HEK293 (cell line): ENCODE results near the gene MPEG1.

Experiments
- CTCF ChIA-PET: fragments of 350-600 bp; formaldehyde crosslinking; extraction: SDS; loops from one replicate; lab custom pipeline; 2021; ENCODE audit warnings: antibody characterized with exemption; lab: Yijun Ruan, JAX
- POLR2A ChIA-PET: fragments of 300-600 bp; formaldehyde crosslinking; extraction: SDS; loops from one replicate; lab custom pipeline; 2020; ENCODE audit warnings: antibody characterized with exemption, inconsistent platforms; lab: Yijun Ruan, JAX
- H3K27ac ChIP-seq: fragments of 200-500 bp; sonication (Bioruptor generic); 2 replicates; pipeline ENCODE4 v1.5.1; 2014; ENCODE audit warnings: low read depth, low read length, control low read depth, inconsistent platforms; ENCODE audit errors: extremely low read depth
- H3K36me3 ChIP-seq, 2 experiments: fragments of 200-500 bp in 1 of 2; sonication (Bioruptor generic) in 1 of 2; 1 replicate in 1 of 2; 2 replicates in 1 of 2; pipeline ENCODE4 v1.5.1; 2014 to 2017; ENCODE audit warnings: inconsistent platforms in 2 of 2, low read length in 2 of 2; ENCODE audit not compliant: control insufficient read depth in 2 of 2, insufficient read depth in 1 of 2
- H3K4me1 ChIP-seq: fragments of 200-500 bp; sonication (Bioruptor generic); 2 replicates; pipeline ENCODE4 v1.5.1; 2014; ENCODE audit warnings: mild to moderate bottlenecking, low read length, inconsistent platforms; ENCODE audit not compliant: control insufficient read depth, insufficient read depth
- H3K4me3 ChIP-seq: 2 replicates; pipeline ENCODE4 v1.5.1; 2011; ENCODE audit warnings: low read depth, mild to moderate bottlenecking, control low read depth, low read length, moderate library complexity
- H3K9me3 ChIP-seq: fragments of 200-500 bp; sonication (Bioruptor generic); 2 replicates; pipeline ENCODE4 v1.5.1; 2014; ENCODE audit warnings: low read depth, low read length, inconsistent platforms; ENCODE audit not compliant: control insufficient read depth, insufficient read depth
- FEZF1 ChIP-seq: fragments of 450-650 bp; formaldehyde crosslinking; IDR thresholded peaks from 2 replicates; pipeline ENCODE4 v1.5.1; 2016; ENCODE audit warnings: missing biosample characterization, missing genetic modification characterization
- KLF1 ChIP-seq: fragments of 450-650 bp; formaldehyde crosslinking; IDR thresholded peaks from 2 replicates; pipeline ENCODE4 v1.5.1; 2016; ENCODE audit warnings: missing biosample characterization, missing genetic modification characterization
- MEIS1 ChIP-seq: sonication (generic); formaldehyde crosslinking; IDR thresholded peaks from 2 replicates; pipeline ENCODE4 v1.8.1; 2022; ENCODE audit warnings: missing genetic modification reagents, mild to moderate bottlenecking, borderline replicate concordance
- REST ChIP-seq: fragments of 450-650 bp; formaldehyde crosslinking; IDR thresholded peaks from 2 replicates; pipeline ENCODE4 v1.5.1; 2016; ENCODE audit warnings: missing biosample characterization, missing genetic modification characterization
- SCRT2 ChIP-seq: fragments of 450-650 bp; formaldehyde crosslinking; IDR thresholded peaks from 2 replicates; pipeline ENCODE4 v1.5.1; 2016; ENCODE audit warnings: missing biosample characterization, missing genetic modification characterization
- SP2 ChIP-seq: fragments of 450-650 bp; formaldehyde crosslinking; IDR thresholded peaks from 2 replicates; pipeline ENCODE4 v1.5.1; 2016; ENCODE audit warnings: missing biosample characterization, missing genetic modification characterization
- TRIM28 ChIP-seq: IDR thresholded peaks from 2 replicates; pipeline ENCODE4 v1.6.1; 2011; ENCODE audit warnings: low read length, control low read depth, borderline replicate concordance
- ZBTB10 ChIP-seq: fragments of 450-650 bp; formaldehyde crosslinking; IDR thresholded peaks from 2 replicates; pipeline ENCODE4 v1.5.1; 2016; ENCODE audit warnings: missing biosample characterization, missing genetic modification characterization
- ZBTB17 ChIP-seq: fragments of 450-650 bp; formaldehyde crosslinking; IDR thresholded peaks from 2 replicates; pipeline ENCODE4 v1.5.1; 2016; ENCODE audit warnings: missing biosample characterization, missing genetic modification characterization
- ZBTB26 ChIP-seq: fragments of 450-650 bp; formaldehyde crosslinking; optimal IDR thresholded peaks from 2 replicates; pipeline ENCODE3; 2016; ENCODE audit warnings: missing biosample characterization, mild to moderate bottlenecking, missing genetic modification characterization
- ZFP3 ChIP-seq: fragments of 450-650 bp; formaldehyde crosslinking; IDR thresholded peaks from 2 replicates; pipeline ENCODE4 v1.5.1; 2016; ENCODE audit warnings: low read depth, missing biosample characterization, missing genetic modification characterization
- ZNF138 ChIP-seq: fragments of 450-650 bp; formaldehyde crosslinking; IDR thresholded peaks from 2 replicates; pipeline ENCODE4 v1.5.1; 2016; ENCODE audit warnings: missing biosample characterization, missing genetic modification characterization, borderline replicate concordance
- ZNF362 ChIP-seq: fragments of 450-650 bp; formaldehyde crosslinking; IDR thresholded peaks from 2 replicates; pipeline ENCODE4 v1.5.1; 2016; ENCODE audit warnings: missing biosample characterization, missing genetic modification characterization
- ZNF529 ChIP-seq: fragments of 450-650 bp; formaldehyde crosslinking; IDR thresholded peaks from 2 replicates; pipeline ENCODE4 v1.5.1; 2017; ENCODE audit warnings: missing genetic modification characterization, missing biosample characterization; ENCODE audit not compliant: insufficient replicate concordance
- ZNF610 ChIP-seq: fragments of 450-650 bp; formaldehyde crosslinking; IDR thresholded peaks from 2 replicates; pipeline ENCODE4 v1.5.1; 2016; ENCODE audit warnings: missing biosample characterization, missing genetic modification characterization, borderline replicate concordance
- ZNF621 ChIP-seq: fragments of 450-650 bp; formaldehyde crosslinking; IDR thresholded peaks from 2 replicates; pipeline ENCODE4 v1.5.1; 2017; ENCODE audit warnings: missing biosample characterization, missing genetic modification characterization
- ZNF692 ChIP-seq: fragments of 450-650 bp; formaldehyde crosslinking; IDR thresholded peaks from 2 replicates; pipeline ENCODE4 v1.5.1; 2016; ENCODE audit warnings: missing biosample characterization, missing genetic modification characterization
- ZSCAN18 ChIP-seq: fragments of 450-650 bp; formaldehyde crosslinking; IDR thresholded peaks from 2 replicates; pipeline ENCODE4 v1.5.1; 2016; ENCODE audit warnings: missing biosample characterization, missing genetic modification characterization

The MPEG1 gene

GRCh38 chr11:59214141-59214893, 1.6 kb upstream of the MPEG1 start (continued):
- TF ChIP-seq ZSCAN18 (tag by site-specific recombination): no peak
- TF ChIP-seq SCRT2 (tag by site-specific recombination): no peak
- no peak for TF ChIP-seq ZBTB17
- no peak for TF ChIP-seq ZNF138 (tag by site-specific recombination)
- TF ChIP-seq KLF1 (tag by site-specific recombination): no peak
- TF ChIP-seq, all 188 proteins: peak for 0

GRCh38 chr11:59212222-59212621, 505 bp downstream of the MPEG1 start:
- Histone ChIP-seq H3K4me3 (no peak overlapping the region), H3K27ac (no peak overlapping the region), H3K9me3 (no peaks in the 10 kb centered on the region), H3K4me1 (no peaks in the 10 kb centered on the region), H3K36me3 (no peaks in the 10 kb centered on the region)
- no peak for TF ChIP-seq ZNF692 (tag by site-specific recombination)
- no peak for TF ChIP-seq ZNF362
- no peak for TF ChIP-seq ZBTB26
- no peak for TF ChIP-seq ZNF621
- no peak for TF ChIP-seq MEIS1 (CRISPR knock-in tag)
- TF ChIP-seq ZNF529: no peak
- TF ChIP-seq REST (tag by site-specific recombination): no peak
- ChIA-PET CTCF (interaction anchor here (0.7 to 1.2 kb wide), 2 partner anchors 40 to 1945 kb away, joined by 3 read pairs; partner anchors contain the start of gene DTX4), POLR2A (no interaction called here)

GRCh38 chr11:59208956-59209355, 3.8 kb downstream of the MPEG1 start:
- CTCF ChIA-PET: interaction anchor here (0.6 to 1.2 kb wide), 6 partner anchors 29 to 216 kb away, joined by 3 to 5 read pairs (median 3); partner anchors contain the start of gene DTX4
- H3K27ac ChIP-seq: no peak overlapping the region
- no peaks in the 10 kb centered on the region for H3K4me1 ChIP-seq
- POLR2A ChIA-PET: no interaction called here
- H3K4me3 ChIP-seq: no peak overlapping the region
- H3K9me3 ChIP-seq: no peaks in the 10 kb centered on the region
- H3K36me3 ChIP-seq: peaks cover 0 to 15% of the 10 kb centered on the region in 2 experiments; a peak in 1 of 3 replicates
- no peak for TF ChIP-seq SP2 (tag by site-specific recombination)
- no peak for TF ChIP-seq ZFP3 (tag by site-specific recombination)
- no peak for TF ChIP-seq TRIM28
- no peak for TF ChIP-seq ZNF610 (tag by site-specific recombination)
- no peak for TF ChIP-seq ZBTB10 (tag by site-specific recombination)
- no peak for TF ChIP-seq FEZF1 (tag by site-specific recombination)
